Umbilical cord (tissue), 2 donors: ENCODE data around the gene FGF14. TPM values are rescaled to one million over a fixed set of nuclear protein-coding genes. Genes with fewer than 3 reads are reported as not detected.
"Not testable (repeated sequence)": the region's sequence is repeated elsewhere in the genome, so short reads cannot be mapped to it uniquely, and the experiment has no call there.

Experiments used
- DNase-seq: peaks from one replicate; pipeline ENCODE4 v3.0.0-alpha.2; 2015; ENCODE audit warnings: low spot score
- total RNA-seq: library from RNA; depleted of rRNA; stranded (reverse); fragments of >200 nt; gene quantifications from one replicate; pipeline ENCODE4 v1.2.3, GENCODE V29; 2014; ENCODE audit warnings: low replicate concordance; ENCODE audit not compliant: insufficient read depth

The FGF14 gene
- total RNA-seq, 1 donor from 2014 or later, result 3.1 TPM

DNA sequence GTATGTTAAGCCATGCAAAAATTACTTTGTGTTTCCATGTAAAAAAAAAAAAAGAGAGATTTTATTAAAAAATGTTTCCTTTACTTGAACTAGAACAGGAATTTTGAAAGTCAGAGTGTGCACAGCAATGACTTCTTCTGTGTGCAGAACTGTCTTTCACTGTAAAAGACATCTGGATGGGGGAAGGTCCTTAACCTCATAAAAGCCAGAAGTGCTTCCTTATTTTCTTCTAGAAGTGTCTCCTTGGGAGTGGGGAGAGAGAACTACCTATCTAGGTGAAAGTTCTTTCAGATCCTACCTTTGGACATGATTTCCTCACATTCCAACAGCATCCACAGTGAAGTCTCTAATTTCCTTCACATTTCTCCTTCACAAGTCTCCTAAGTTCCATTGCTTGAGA is 360.3 kb downstream of the FGF14 start:
- no peak for DNase-seq

- DNase-seq, result no peak
These were observed 361.0 kb downstream of the FGF14 start for GRCh38 chr13:102040812-102041211.

GRCh38 chr13:102039264-102039663 is 362.6 kb downstream of the FGF14 start:
- DNase-seq, result no peak

GRCh38 chr13:102038787-102039186 is 363.1 kb downstream of the FGF14 start:
- no peak for DNase-seq

DNA sequence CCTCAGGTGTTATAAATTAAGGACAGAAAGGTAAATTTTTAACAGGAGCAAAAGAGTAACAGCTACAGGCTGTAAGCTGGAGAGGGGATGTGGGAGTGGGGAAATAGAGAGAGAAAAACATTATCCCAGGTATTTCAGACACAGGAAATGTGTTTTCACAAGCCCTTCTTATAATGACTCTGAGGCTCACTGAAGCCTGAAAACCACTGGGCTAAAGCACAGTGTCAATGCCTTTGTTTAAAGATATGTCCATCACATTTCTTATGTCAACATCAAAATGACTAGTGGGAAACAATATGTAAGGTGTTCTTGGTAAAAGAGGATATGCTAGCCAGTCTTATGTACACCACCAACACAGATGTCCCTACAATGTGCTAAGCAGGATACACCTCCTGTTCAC is 365.9 kb downstream of the FGF14 start:
- no peak for DNase-seq

DNA sequence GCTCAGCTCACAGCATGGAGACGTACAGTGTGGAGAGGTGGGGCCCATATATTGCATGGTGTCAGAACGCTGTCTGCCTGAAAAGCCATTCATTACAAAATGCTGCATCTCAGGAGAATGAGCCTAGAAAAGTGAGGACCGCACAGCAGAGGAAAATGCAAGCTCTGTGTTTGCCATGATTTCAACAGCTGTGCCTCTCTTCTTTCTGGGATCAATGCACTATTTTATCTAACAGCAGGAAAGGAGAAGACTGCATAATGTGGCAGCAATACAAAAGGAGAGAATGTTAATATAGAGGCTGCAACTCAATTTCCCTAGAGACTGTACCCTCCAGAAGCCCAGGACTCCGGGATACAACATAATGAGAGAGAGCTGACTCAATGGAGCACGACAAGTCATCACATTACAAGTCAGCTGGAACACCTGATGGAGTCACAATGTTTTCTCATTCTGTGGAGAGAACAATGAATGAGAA is 368.0 kb downstream of the FGF14 start:
- DNase-seq, result no peak

GRCh38 chr13:102033386-102033785 is 368.5 kb downstream of the FGF14 start:
- DNase-seq, result no peak

- no peak for DNase-seq
These were observed 373.0 kb downstream of the FGF14 start for GRCh38 chr13:102028868-102029267.

- DNase-seq, result no peak
These were observed 373.6 kb downstream of the FGF14 start for GRCh38 chr13:102028206-102028605.

- no peak for DNase-seq
These were observed 380.1 kb downstream of the FGF14 start for GRCh38 chr13:102021777-102022176.

DNA sequence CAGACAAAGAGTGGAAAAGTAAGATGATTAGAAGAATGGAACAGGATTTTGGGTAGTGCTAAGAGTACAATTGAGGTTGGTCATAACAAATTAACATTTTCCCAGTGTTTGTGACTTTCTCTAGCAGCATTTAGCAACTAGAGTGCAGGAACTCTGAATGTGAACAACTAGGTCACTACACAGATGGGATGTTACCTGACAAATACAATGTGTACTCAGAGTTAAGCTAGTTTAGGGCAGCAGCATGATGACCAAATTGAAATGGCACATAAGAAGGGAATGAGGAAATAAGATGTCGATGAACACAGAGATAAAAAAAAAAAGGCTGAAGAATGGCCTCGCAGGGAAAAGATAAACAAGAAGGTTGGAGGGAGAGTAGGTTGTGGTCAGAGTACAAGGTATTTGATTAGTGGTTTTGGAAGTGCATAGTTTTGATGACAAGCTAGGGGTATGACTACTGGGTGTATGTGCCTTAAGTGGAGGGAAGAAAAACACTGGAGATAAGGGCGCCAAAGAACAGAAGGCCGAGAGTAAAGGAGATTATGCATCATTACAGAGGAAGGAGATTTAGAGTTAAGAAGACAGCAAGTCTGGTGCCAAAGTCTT is 381.1 kb downstream of the FGF14 start:
- DNase-seq, result no peak

- no peak for DNase-seq
These were observed 383.1 kb downstream of the FGF14 start for GRCh38 chr13:102018716-102019115.

- DNase-seq, result no peak
These were observed 384.6 kb downstream of the FGF14 start for GRCh38 chr13:102017248-102017647.

DNA sequence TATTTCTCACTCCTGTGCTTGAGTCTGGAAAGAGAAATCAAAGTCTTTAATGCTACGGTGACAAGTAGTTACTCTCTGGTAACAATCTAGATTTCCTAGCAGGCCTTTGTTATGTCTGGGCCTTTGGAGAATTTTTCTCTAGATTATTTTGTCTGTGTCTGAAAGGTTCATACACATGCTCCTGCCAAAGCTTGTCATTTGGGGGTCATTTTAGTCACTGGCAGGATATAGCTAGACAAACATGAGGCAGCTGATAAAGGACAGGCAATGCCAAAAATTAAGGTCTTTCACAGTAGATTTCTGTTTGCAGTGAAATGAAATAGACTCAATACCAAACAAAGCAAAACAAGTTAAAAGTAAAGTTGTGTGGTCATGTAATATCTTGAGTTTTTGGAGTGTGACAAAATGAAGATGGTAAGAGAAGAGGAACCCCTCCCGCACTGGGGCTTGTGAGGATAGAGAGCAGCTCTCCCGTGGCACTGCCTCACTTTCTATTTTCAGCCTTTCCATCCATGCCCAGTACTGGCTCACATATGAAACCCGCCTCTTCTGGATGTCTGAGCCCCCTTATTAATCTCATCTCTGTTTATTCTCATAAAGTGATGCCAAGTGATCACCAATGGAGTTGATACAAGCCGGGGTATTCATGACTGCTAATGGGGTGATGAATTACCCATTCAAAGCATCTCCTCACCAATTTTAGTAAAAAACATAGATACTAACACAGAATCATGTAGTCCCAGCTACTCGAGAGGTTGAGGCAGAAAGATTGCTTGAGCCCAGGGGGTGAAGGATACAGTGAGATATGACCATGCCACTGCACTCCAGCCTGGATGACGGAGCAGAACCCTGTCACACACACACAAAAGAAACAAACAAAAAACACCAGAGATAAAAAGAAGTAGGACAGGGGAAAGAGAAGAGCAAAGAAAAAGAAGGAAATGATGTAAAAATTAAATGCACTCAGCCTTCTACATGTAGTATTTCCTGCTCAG is 389.3 kb downstream of the FGF14 start:
- no peak for DNase-seq

DNA sequence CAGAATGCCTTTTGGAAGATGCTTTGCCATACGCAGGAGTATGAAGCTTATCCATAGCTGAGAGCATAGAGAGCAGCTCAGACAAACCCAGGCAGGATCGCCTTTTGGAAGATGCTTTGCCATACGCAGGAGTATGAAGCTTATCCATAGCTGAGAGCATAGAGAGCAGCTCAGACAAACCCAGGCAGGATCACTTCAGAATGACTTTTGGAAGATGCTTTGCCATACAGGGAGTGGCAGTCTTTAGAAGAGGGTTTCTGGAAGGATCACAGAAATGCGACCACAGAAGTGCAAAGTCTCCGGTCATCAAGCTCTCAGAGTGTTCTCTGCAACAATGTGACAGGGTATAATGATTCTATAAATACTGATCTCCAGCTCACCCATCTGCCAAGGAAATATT is 390.4 kb downstream of the FGF14 start:
- DNase-seq, result not testable (repeated sequence)

GRCh38 chr13:102003848-102004570 is 397.8 kb downstream of the FGF14 start:
- no peak for DNase-seq

DNA sequence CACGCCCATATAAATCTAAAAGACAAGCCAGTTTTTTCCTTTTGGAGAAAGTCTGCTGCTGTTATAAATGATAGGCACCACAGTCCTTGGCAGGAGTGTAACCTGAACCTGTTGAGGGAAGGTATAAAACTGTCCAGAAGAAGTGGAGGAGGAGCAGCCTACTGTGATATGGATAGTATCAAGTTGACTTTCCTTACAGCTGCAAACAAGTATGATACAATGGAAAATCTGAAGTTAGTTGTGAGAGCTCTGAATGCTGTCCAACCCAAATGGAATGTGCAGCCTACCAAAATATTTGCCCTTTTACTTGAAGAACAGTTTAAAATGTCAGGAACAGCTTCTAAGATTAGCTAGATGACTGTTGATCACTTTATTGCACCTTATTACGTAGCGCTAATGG is 399.6 kb downstream of the FGF14 start:
- DNase-seq, result no peak

DNA sequence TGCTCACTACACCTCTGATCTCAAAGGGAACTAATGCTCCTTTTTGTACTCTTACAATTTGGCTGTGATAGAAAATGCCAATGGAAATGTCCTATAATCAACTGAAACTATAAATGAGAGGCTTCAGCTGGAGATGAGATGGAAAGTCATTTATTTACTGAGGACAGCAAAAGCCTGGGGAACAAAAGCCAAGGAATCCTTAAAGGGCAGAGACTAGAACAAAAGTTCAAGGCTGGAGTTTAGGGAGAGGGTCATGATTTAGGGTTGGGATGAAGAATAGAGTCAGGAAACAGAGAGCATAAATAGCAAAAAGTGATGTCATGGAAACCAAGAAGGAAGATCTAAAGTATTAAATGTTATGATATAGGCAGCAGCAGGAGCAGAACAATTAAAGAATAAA is 401.1 kb downstream of the FGF14 start:
- DNase-seq, result no peak

DNA sequence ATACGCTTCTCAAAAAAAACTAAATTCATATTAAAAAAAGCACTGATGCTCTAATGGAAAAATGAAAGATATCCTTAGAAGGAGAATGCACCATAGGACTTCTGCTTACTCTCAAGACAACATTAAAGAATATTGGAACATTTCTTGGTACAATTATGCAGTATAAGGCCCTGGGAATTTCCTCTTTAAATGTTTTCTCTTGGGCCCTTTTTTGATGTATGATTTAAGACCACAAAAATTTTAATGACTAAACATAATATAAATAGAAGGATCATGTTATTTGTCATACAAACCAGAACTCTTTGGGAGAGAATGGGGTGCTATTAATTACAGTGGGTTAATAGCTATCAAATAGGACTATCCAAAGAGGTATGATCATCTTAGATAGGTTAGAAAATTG is 403.7 kb downstream of the FGF14 start:
- no peak for DNase-seq

- no peak for DNase-seq
These were observed 404.9 kb downstream of the FGF14 start for GRCh38 chr13:101996954-101997353.

- no peak for DNase-seq
These were observed 412.0 kb downstream of the FGF14 start for GRCh38 chr13:101989798-101990350.

DNA sequence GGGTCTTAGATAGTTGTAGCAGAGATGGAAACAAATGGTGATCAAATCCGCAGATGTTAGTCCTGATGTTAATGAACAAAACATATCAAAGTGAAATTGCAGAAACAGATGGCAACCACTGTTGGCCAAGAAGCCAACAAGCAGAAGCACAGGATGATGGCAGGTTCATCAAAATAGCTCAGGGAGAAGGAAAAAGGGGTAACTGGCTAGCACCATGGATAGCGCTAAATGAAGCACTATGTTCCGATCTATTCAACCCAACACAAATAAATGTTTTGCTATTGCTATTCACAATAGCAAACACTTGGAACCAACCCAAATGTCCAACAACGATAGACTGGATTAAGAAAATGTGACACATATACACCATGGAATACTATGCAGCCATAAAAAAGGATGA is 413.7 kb downstream of the FGF14 start:
- DNase-seq, result no peak
